Activated CD8-positive, alpha-beta memory T cell treated with anti-CD3 and anti-CD28 coated beads for 48 hours (primary cell): Measurements from ENCODE around the gene WDFY2.
"Not testable (repeated sequence)": the region's sequence is repeated elsewhere in the genome, so short reads cannot be mapped to it uniquely, and the experiment has no call there.

Experiments
- DNase-seq, 3 experiments: peaks; one replicate each; pipeline ENCODE4 v3.0.0-alpha.2; 2020; ENCODE audit warnings: low read depth in 2 of 3, low spot score in 2 of 3

WDFY2 gene

GRCh38 chr13:51660813-51661212 lies 76.6 kb downstream of the WDFY2 start:
- DNase-seq = no peak

DNA sequence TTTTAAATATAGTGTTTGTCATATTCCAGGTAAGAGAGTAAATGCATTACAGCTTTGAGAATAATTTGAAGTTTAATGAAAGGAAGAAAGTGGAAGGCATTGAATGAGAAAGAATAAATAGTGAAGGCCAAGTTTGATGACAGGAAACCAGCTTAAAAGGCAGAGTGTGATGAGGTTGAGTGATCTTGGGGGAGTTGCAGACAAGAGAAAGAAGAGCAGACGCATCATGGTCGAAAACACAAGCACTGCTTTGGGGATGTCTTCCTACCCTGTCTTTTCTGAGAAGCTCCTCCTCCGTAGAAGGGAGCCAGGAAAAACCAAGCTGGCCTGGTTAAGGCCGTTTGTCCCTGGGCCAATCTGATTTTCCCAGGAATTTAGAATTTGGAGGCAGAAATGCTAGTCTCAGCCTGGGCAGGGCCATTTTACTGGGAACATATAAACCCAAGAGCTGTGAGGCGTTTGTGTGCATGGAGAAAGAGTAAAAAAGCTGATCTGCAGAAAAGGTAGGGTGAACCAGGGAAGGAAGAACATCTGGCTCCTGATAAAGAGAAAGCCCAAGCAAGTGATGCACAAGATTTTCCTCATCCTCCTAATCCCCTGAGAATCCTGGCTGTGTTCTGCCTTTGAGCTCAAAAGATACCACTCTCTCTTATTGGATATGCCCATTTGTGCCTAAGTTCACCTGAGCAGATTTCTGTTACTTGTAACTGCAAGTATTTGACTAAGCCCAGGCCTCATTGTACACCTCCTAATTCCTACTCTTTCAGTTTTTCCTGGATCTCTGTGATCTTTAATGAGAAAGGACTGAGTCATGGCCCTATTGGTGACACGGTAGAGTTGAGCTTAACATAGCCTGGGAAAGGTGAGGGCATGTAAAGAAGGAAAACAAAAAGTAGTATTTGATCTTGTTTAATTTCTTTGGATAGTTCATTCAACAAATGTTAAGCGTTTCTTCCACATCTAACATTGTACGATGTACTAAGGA lies 80.0 kb downstream of the WDFY2 start:
- DNase-seq = no peak

- DNase-seq = no peak
These were observed 81.2 kb downstream of the WDFY2 start for GRCh38 chr13:51665456-51665855.

DNA sequence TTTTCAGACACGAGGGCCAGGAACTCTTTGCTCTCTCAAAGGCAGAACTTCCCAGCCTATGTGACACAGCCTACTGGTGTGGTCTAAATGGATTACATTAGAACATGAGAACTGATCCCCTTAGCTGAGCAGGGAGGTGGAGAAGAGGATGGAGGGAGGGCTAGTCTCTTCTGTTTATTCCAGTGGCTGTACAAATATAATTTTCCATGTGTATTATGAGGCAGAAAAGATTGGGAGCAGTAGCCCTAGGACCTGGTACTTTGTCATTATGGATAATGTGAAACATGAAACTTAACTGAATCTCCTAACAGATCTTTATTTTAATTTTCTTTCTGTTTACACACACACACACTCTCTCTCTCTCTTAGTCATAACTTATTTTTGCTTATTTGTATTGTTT lies 82.1 kb downstream of the WDFY2 start:
- no peak for DNase-seq

- no peak for DNase-seq
These were observed 82.6 kb downstream of the WDFY2 start for GRCh38 chr13:51666839-51667238.

DNA sequence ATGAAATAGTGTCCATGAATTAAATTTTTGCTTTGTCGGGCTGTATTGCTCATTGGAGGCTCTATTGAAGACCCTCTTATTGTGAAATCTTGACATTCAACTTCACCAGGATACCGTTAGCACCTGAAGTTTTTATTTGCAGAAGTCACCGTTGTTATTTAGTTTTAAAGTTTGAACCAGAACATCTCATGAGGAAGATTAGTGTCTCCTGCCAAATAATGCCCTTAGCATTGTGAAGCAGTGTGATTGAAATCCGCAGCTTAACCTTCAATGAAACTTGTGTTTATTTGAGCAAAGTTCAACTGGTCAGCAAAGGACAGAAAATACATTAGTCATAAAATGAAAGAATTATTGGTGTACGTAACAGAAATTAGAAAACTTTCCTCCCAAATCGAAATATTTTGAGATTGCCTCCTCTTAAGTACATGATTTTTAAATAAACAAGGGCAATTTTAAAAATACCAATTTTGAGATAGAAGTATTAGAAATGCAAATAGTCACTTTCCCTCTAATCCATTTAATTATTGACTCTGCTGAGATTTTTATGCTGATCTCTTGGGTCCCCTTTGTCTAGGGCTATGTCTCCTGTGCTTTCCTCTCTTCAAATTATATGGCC lies 84.4 kb downstream of the WDFY2 start:
- no peak for DNase-seq

- no peak for DNase-seq
These were observed 88.9 kb downstream of the WDFY2 start for GRCh38 chr13:51673165-51673564.

GRCh38 chr13:51674276-51674675 lies 90.0 kb downstream of the WDFY2 start:
- no peak for DNase-seq

DNA sequence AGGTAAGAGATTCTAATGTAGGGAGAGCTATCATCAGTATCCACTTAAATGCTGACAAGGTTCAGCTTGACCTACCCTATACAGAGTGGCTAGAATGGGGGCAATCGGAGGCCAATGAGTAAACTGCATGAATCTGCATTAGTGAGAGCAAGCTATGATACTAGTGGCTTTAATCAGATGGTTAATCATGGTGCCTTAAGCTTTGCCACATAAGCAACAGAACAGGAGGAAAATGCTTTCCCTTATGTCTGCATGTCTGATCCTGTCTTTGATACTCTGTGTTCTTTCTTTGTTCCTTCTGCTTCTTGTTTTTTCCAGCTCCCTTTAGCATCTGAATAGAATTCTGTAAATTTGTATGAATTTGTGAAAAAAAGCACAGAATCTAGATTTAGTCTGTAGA lies 91.1 kb downstream of the WDFY2 start:
- DNase-seq = no peak

DNA sequence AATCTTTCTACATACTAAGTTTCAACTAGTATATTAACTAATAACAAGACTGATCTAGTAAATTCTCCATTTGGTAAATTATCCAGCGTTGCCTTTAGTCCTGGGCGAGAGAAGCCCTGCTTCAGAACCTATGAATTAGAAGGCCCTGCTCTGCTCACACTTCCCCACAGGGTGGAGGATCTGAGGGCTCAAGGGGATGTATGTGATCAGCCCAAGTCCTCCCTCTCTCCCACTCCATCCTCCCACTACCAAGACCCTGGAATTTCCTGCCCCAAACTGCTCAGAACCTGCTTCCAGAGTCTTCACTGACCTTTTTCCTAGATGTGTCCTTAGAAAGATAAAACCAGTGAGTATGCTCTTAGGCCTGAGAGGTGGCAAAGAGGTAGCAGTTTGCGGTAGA lies 91.6 kb downstream of the WDFY2 start:
- DNase-seq = no peak

DNA sequence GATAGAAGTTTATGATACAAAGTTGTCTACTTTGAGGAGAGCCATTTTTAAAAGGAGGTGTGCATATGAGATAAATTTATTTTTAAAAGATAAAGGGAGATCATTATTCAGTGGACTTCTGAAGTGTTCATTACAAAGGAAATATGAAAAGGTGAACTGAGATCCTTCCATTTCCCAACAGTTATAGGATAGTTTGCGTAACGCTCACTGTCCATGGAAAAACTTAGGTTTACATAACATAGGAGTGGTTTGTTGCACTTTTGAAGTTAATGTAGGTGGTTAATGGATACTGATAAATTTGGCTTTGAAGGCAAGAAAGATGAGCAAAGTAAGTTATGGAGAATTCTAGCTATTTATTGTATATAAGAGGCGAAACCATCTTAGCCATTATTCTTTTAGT lies 92.5 kb downstream of the WDFY2 start:
- no peak for DNase-seq

- no peak for DNase-seq
These were observed 94.2 kb downstream of the WDFY2 start for GRCh38 chr13:51678420-51678819.

DNA sequence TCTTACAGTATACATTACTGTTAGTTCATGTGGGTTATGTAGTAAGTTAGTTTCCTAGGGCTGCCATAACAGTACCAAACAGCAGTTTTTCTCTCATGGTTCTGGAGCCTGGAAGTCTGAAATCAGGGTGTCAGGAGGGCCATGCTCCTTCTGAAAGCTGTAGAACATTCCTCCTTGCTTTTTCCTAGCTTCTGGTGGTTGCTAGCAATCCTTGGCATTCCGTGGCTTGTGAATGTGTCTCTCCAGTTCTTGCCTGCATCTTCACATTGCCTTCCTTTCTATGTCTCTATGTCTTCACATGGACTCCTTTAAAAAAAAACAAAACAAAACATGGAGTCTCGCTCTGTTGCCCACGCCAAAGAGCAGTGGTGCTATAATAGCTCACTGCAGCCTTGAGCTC lies 95.4 kb downstream of the WDFY2 start:
- DNase-seq = no peak

GRCh38 chr13:51681037-51681678 lies 96.9 kb downstream of the WDFY2 start:
- DNase-seq = no peak

DNA sequence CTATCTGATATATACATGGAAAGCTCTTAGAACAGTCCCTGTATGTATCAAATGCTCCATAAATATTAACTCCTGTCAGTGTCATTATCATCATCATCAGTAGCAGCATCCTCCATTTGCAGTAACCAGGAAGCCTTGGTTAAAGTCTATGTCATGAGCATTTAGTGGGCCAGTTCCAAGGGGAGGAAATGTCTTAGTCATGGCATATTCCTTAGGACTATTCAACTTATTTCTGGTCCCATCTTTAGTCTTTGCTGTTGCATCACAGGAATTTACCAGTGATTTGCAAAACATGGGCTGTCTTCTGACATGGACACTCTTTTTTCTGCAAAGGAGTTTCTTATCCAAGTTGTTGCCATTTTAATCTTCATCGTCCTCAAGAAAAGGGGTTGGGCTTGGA lies 98.4 kb downstream of the WDFY2 start:
- DNase-seq = no peak

DNA sequence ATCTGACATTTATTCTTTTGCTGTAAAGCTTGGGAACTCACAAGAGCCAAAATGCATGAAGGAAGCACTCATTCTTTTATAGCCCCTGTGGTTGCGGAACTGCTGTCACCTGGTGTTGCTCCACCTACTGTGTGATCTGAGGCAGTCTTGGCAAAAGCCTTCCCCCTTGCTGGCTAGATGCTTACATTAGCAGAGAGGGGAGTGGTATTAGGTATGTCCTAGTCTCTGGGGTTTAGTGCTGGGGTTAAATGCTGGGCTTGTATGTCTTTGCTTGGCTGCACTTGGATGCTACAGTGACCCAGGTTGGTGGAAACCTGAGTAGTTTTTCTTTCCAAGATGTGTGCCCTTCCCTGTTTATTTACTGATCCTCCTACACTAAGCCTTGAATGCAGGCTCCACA lies 99.3 kb downstream of the WDFY2 start:
- no peak for DNase-seq

GRCh38 chr13:51684076-51684475 lies 99.8 kb downstream of the WDFY2 start:
- no peak for DNase-seq

- no peak for DNase-seq
These were observed 103.9 kb downstream of the WDFY2 start for GRCh38 chr13:51687947-51688714.

DNA sequence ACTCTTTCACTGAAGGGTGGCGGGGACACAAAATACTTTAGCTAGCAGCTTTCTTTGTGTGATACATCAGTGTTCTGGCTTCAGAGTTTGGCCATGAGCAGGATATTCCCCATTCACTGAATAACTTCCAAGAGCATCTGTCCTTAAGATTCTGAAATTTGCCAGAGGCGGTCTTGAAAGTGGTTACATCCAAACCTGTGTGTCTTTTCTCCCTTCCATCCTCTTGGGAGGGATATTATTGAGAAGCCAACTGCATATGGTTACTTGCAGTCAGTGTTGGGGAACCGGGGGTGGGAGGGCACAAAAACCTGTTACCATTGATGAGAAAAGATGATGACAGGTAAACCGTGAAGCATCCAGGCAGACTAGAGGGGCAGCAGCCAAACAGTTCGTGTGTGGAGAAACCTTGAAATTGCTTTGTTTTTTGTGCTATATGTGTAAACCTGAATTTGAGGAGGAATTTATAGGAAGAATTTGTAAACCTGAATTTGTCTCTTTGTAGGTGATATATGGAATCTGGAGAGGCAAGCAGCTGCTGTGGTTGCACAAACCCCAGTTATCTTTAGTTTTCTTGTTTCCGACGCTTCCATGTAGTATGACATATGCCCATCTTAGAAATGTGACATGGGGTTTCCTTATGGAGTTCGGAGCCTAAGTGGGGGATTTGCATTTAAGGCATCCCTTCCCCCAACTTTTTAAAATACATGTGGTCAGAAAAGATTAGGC lies 104.8 kb downstream of the WDFY2 start:
- DNase-seq = no peak

GRCh38 chr13:51689663-51689996 lies 105.4 kb downstream of the WDFY2 start:
- DNase-seq = no peak

DNA sequence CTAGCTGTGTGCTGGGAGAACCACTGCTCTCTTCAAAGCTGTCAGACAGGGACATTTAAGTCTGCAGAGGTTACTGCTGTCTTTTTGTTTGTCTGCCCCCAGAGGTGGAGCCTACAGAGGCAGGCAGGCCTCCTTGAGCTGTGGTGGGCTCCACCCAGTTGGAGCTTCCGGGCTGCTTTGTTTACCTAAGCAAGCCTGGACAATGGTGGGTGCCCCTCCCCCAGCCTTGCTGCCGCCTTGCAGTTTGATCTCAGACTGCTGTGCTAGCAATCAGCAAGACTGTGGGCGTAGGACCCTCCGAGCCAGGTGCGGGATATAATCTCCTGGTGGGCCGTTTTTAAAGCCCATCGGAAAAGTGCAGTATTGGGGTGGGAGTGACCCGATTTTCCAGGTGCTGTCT lies 111.4 kb downstream of the WDFY2 start:
- not testable (repeated sequence) for DNase-seq
